Uterus (tissue), 2 donors: Measurements from ENCODE around the gene ST6GALNAC2.
"Not testable (repeated sequence)": the region's sequence is repeated elsewhere in the genome, so short reads cannot be mapped to it uniquely, and the experiment has no call there.

Source experiments
- CTCF ChIP-seq, 4 experiments: fragments of 200-600 bp in 2 of 4; fragments of 450-650 bp in 2 of 4; sonication (generic) in 2 of 4; IDR thresholded peaks; one replicate each; pipeline ENCODE4 v1.5.1; 2016 to 2019; ENCODE audit warnings: antibody characterized with exemption in 4 of 4, mild to moderate bottlenecking in 2 of 4, moderate library complexity in 1 of 4
- POLR2A ChIP-seq, 2 donors: fragments of 450-650 bp; IDR thresholded peaks; one replicate each; pipeline ENCODE4 v1.6.1; 2016; ENCODE audit warnings: antibody characterized with exemption in 2 of 2, mild to moderate bottlenecking in 1 of 2, moderate library complexity in 1 of 2

DNA sequence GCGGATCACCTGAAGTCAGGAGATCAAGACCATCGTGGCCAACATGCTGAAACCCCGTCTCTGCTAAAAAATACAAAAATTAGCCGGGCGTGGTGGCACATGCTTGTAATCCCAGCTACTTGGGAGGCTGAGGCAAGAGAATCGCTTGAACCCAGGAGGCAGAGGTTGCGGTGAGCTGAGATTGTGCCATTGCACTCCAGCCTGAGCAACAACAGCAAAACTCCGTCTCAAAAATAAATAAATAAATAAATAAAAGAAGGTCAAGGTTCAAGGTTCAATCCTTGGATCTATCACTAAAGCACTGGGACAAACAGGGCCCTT lies 60.2 kb downstream of the ST6GALNAC2 start:
- not testable (repeated sequence) for TF ChIP-seq CTCF, POLR2A (IDR thresholded peaks at IDR 0.05)
